Lower leg skin (tissue), 3 donors: ENCODE measurements around the gene CALN1.

Source experiments
- POLR2A ChIP-seq, 2 donors: fragments of 450-650 bp; IDR thresholded peaks; one replicate each; pipeline ENCODE4 v1.6.1; 2016 to 2017; ENCODE audit warnings: antibody characterized with exemption in 2 of 2, mild to moderate bottlenecking in 1 of 2, moderate library complexity in 1 of 2
- TF ChIP-seq, protein P1 (sequence below), 3 donors: fragments of 450-650 bp; IDR thresholded peaks; one replicate each; pipeline ENCODE4 v1.5.1; 2016; ENCODE audit warnings: antibody characterized with exemption in 3 of 3, mild to moderate bottlenecking in 3 of 3, moderate library complexity in 2 of 3

DNA sequence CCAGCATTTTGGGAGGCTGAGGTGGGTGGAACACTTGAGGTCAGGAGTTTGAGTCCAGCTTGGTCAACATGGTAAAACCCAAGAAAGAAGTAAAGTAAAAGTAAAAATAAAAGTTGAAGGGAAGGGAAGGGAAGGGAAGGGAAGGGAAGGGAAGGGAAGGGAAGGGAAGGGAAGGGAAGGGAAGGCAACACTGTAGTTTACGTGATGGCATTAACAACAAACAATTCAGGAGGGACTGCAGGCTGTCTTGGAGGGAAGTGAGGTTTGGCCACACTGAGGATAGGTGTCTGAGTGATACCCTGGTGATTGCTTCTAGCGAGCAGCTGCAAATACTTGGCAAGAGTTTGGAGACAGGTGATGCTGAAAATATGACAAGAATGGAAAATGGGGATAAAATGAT is 298.0 kb downstream of the CALN1 start:
- TF ChIP-seq, protein P1, sequence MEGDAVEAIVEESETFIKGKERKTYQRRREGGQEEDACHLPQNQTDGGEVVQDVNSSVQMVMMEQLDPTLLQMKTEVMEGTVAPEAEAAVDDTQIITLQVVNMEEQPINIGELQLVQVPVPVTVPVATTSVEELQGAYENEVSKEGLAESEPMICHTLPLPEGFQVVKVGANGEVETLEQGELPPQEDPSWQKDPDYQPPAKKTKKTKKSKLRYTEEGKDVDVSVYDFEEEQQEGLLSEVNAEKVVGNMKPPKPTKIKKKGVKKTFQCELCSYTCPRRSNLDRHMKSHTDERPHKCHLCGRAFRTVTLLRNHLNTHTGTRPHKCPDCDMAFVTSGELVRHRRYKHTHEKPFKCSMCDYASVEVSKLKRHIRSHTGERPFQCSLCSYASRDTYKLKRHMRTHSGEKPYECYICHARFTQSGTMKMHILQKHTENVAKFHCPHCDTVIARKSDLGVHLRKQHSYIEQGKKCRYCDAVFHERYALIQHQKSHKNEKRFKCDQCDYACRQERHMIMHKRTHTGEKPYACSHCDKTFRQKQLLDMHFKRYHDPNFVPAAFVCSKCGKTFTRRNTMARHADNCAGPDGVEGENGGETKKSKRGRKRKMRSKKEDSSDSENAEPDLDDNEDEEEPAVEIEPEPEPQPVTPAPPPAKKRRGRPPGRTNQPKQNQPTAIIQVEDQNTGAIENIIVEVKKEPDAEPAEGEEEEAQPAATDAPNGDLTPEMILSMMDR (IDR thresholded peaks at IDR 0.05), result no peak
- TF ChIP-seq POLR2A (IDR thresholded peaks at IDR 0.05), result no peak
